Measurements from ENCODE around the gene KRTAP13-4.
A peak's percentile ranks its signal among the peaks of the same experiment; 100 is the strongest.

The KRTAP13-4 gene, protein sequence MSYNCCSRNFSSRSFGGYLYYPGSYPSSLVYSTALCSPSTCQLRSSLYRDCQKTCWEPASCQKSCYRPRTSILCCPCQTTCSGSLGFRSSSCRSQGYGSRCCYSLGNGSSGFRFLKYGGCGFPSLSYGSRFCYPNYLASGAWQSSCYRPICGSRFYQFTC

DNA sequence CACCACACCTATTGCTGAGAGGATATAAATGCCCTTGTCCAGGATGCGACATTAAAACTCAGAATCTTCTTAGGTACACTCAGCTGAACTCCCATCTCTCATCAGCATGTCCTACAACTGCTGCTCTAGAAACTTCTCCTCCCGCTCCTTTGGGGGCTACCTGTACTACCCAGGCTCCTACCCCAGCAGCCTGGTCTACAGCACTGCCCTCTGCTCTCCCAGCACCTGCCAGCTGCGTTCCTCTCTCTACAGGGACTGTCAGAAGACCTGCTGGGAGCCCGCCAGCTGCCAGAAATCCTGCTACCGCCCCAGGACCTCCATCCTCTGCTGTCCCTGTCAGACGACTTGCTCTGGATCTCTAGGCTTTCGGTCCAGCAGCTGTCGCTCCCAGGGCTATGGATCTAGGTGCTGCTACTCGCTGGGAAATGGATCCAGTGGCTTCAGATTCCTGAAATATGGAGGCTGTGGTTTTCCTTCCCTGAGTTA lies at the start of gene KRTAP13-4:
TSS of gene KRTAP13-4 (plus strand) at position 51 of the 486 bp plus-strand sequence. CDS start at position 107, 56 bp downstream.
- TF ChIP-seq SUZ12 (IDR thresholded peaks at IDR 0.05; ENCODE audit: extremely low read depth, insufficient read depth, insufficient read length): no peak
- no peak for TF ChIP-seq ZNF274 (IDR thresholded peaks at IDR 0.05; ENCODE audit: low read depth, low read length)
- TF ChIP-seq YY1 (IDR thresholded peaks at IDR 0.05; ENCODE audit: insufficient read depth, insufficient read length): no peak
- Histone ChIP-seq H3K4me3 (ENCODE audit: insufficient read length, low read depth) (no peak within 1 kb of the TSS), H3K9me3 (ENCODE audit: insufficient read depth, low read length) (no peaks in the 10 kb centered on the region; the same call in 1 of the 2 replicates), H3K4me1 (ENCODE audit: insufficient read depth, insufficient read length) (no peaks in the 10 kb centered on the region), H3K27me3 (ENCODE audit: insufficient read depth, insufficient read length) (no peaks in the 10 kb centered on the region), H3K36me3 (ENCODE audit: insufficient read depth, insufficient read length, low read length) (no peaks in the 10 kb centered on the region), H3K9ac (ENCODE audit: insufficient read length, low read depth) (no peak within 1 kb of the TSS)
- DNase-seq (ENCODE audit: low read depth, low spot score): no peak

DNA sequence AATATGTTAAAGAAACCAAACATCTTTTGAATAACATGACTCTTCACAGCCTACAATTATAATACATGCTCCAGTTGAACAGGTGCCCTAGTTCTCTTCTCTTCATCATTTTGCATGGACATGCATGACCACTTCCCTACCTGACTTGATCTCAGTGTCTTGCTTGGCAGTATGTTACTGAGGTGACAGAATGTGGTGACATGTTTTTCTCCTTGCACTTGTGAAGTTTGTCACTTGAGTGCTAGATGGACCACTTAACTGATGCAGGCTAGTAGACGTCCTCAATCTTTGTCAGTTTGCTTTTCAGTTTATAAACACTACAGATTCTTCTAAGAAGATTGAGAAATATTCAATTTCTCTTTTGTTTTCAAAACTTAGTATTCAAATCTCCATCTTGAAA lies 47.8 kb upstream of the KRTAP13-4 start:
- H3K27me3 ChIP-seq (ENCODE audit: insufficient read depth, insufficient read length): no peaks in the 10 kb centered on the region
- no peak for TF ChIP-seq ZNF274 (IDR thresholded peaks at IDR 0.05; ENCODE audit: low read depth, low read length)
- TF ChIP-seq SUZ12 (IDR thresholded peaks at IDR 0.05; ENCODE audit: extremely low read depth, insufficient read depth, insufficient read length): no peak
- no peak for TF ChIP-seq YY1 (IDR thresholded peaks at IDR 0.05; ENCODE audit: insufficient read depth, insufficient read length)
- no peak overlapping the region for H3K4me3 ChIP-seq (ENCODE audit: insufficient read length, low read depth)
- H3K9ac ChIP-seq (ENCODE audit: insufficient read length, low read depth): no peak overlapping the region
- DNase-seq (ENCODE audit: low read depth, low spot score): no peak
- H3K9me3 ChIP-seq (ENCODE audit: insufficient read depth, low read length): peaks cover 16% of the 10 kb centered on the region; the same call in 1 of the 2 replicates
- peaks cover 3% of the 10 kb centered on the region for H3K4me1 ChIP-seq (ENCODE audit: insufficient read depth, insufficient read length)
- H3K36me3 ChIP-seq (ENCODE audit: insufficient read depth, insufficient read length, low read length): no peaks in the 10 kb centered on the region

DNA sequence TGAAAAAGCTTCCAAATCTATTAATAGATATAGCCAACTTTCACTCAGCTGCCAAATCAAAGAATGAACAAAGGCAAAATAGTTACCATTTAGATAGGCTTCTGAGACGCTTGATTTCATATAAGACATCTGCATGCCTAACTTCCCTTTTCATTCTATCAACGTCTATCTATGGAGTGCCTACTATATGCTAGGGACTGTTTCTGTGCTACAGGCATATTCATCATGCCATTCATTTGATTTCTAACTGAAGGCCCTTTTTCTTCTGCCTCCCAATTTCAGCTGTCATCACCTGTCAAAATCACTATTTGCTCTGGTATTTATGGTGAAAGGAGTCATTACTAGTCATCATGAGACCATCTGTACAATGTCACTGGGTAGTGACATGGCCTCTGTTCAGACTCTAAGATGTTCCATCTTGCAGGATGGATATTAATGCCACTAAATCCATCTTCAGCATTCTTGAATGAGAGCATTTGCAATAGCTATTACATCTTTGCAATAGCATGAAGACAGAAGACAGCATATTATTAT lies 38.5 kb upstream of the KRTAP13-4 start:
- no peak overlapping the region for H3K4me3 ChIP-seq (ENCODE audit: insufficient read length, low read depth)
- TF ChIP-seq YY1 (IDR thresholded peaks at IDR 0.05; ENCODE audit: insufficient read depth, insufficient read length) (no peak), ZNF274 (IDR thresholded peaks at IDR 0.05; ENCODE audit: low read depth, low read length) (no peak), SUZ12 (IDR thresholded peaks at IDR 0.05; ENCODE audit: extremely low read depth, insufficient read depth, insufficient read length) (no peak)
- no peaks in the 10 kb centered on the region for H3K36me3 ChIP-seq (ENCODE audit: insufficient read depth, insufficient read length, low read length)
- H3K27me3 ChIP-seq (ENCODE audit: insufficient read depth, insufficient read length): no peaks in the 10 kb centered on the region
- H3K9ac ChIP-seq (ENCODE audit: insufficient read length, low read depth): no peak overlapping the region
- no peaks in the 10 kb centered on the region for H3K4me1 ChIP-seq (ENCODE audit: insufficient read depth, insufficient read length)
- DNase-seq (ENCODE audit: low read depth, low spot score): no peak
- H3K9me3 ChIP-seq (ENCODE audit: insufficient read depth, low read length): peaks cover 6% of the 10 kb centered on the region; the same call in 1 of the 2 replicates

DNA sequence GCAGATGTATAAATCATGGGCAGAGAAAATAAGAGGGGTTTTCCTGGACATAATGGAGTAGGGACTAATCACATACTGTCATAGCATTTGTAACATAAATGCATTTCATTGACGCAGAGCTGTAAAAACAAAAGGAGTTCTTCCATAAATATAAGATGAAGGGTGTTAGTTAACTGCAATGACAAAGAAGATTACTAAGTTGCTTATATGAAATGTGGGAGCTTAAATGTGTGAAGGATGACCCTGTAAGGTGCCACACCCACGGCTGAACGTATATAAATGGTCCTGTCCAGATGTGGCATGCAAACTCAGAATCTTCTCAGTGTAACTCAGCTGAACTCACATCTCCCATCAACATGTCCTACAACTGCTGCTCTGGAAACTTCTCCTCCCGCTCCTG lies 34.3 kb upstream of the KRTAP13-4 start, which contains the start of gene KRTAP13-1:
TSS of gene KRTAP13-1 (plus strand) at position 301 of the 400 bp plus-strand sequence. CDS start at position 357, 56 bp downstream.
- TF ChIP-seq ZNF274 (IDR thresholded peaks at IDR 0.05; ENCODE audit: low read depth, low read length): no peak
- TF ChIP-seq YY1 (IDR thresholded peaks at IDR 0.05; ENCODE audit: insufficient read depth, insufficient read length): no peak
- TF ChIP-seq SUZ12 (IDR thresholded peaks at IDR 0.05; ENCODE audit: extremely low read depth, insufficient read depth, insufficient read length): no peak
- Histone ChIP-seq H3K9ac (ENCODE audit: insufficient read length, low read depth) (no peak within 1 kb of the TSS), H3K4me1 (ENCODE audit: insufficient read depth, insufficient read length) (no peaks in the 10 kb centered on the region), H3K27me3 (ENCODE audit: insufficient read depth, insufficient read length) (no peaks in the 10 kb centered on the region), H3K4me3 (ENCODE audit: insufficient read length, low read depth) (no peak within 1 kb of the TSS), H3K36me3 (ENCODE audit: insufficient read depth, insufficient read length, low read length) (no peaks in the 10 kb centered on the region), H3K9me3 (ENCODE audit: insufficient read depth, low read length) (peaks cover 3% of the 10 kb centered on the region; the same call in 1 of the 2 replicates)
- no peak for DNase-seq (ENCODE audit: low read depth, low spot score)

DNA sequence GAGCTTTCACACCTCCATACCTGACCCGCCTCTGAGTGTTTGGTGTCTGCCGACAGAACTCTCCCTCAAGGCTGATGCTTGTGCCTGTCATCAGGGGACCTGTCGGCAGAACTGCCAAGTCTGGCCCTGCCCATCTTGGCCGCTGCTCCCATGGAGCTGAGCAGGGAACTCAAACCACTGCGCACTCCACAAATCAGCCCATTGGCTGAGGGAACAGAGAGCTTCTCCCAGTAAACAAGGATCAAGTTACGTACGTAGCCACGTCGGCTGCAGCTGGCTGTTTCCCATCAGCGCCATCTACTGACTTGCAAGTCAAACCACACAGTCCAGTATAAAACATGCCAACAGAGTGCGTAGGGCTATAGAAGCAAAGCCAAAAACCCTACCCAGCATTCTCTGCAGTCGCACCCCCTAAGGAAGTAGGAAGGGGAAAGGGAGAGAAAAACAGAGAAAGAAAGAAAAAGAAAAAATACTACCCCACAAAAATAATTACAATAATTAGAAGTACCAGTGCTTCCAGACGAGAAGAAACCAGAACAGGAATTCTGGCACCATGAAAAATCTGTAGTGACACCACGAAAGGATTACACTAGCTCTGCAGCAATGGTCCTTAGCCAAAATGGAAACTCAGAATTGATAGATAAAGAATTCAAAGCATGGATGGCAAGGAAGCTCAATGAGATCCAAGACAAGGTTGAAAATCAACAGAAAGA lies 21.1 kb upstream of the KRTAP13-4 start:
- TF ChIP-seq ZNF274 (IDR thresholded peaks at IDR 0.05; ENCODE audit: low read depth, low read length) (no peak), SUZ12 (IDR thresholded peaks at IDR 0.05; ENCODE audit: extremely low read depth, insufficient read depth, insufficient read length) (no peak), YY1 (IDR thresholded peaks at IDR 0.05; ENCODE audit: insufficient read depth, insufficient read length) (no peak)
- Histone ChIP-seq H3K27me3 (ENCODE audit: insufficient read depth, insufficient read length) (no peaks in the 10 kb centered on the region), H3K36me3 (ENCODE audit: insufficient read depth, insufficient read length, low read length) (no peaks in the 10 kb centered on the region), H3K9me3 (ENCODE audit: insufficient read depth, low read length) (peaks cover 3% of the 10 kb centered on the region; the same call in 1 of the 2 replicates), H3K4me1 (ENCODE audit: insufficient read depth, insufficient read length) (no peaks in the 10 kb centered on the region), H3K4me3 (ENCODE audit: insufficient read length, low read depth) (no peak overlapping the region), H3K9ac (ENCODE audit: insufficient read length, low read depth) (no peak overlapping the region)
- DNase-seq (ENCODE audit: low read depth, low spot score): peak; percentile 94

DNA sequence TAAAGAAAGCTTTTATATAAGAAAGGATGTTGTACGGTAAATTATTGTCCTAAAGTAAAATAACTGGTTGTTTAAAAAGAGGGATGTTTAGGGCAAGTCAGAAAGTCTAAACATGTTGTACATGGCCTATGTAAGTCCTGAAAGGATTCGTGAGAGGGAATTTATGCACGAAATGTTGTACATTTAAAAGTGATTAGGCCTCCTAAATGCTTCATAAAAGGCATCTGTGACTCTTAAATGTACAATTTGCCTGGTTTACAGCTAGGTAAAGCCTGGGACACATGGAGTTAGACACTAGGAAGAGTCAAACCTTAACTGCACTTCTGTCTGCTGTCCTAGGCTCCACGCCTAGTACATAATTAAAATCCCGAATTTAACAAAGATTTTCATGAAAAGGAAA lies 14.0 kb upstream of the KRTAP13-4 start:
- Histone ChIP-seq H3K9ac (ENCODE audit: insufficient read length, low read depth) (no peak overlapping the region), H3K4me1 (ENCODE audit: insufficient read depth, insufficient read length) (no peaks in the 10 kb centered on the region), H3K36me3 (ENCODE audit: insufficient read depth, insufficient read length, low read length) (no peaks in the 10 kb centered on the region), H3K27me3 (ENCODE audit: insufficient read depth, insufficient read length) (no peaks in the 10 kb centered on the region), H3K4me3 (ENCODE audit: insufficient read length, low read depth) (no peak overlapping the region), H3K9me3 (ENCODE audit: insufficient read depth, low read length) (peaks cover 18% of the 10 kb centered on the region)
- no peak for DNase-seq (ENCODE audit: low read depth, low spot score)
- TF ChIP-seq SUZ12 (IDR thresholded peaks at IDR 0.05; ENCODE audit: extremely low read depth, insufficient read depth, insufficient read length) (no peak), ZNF274 (IDR thresholded peaks at IDR 0.05; ENCODE audit: low read depth, low read length) (no peak), YY1 (IDR thresholded peaks at IDR 0.05; ENCODE audit: insufficient read depth, insufficient read length) (no peak)

DNA sequence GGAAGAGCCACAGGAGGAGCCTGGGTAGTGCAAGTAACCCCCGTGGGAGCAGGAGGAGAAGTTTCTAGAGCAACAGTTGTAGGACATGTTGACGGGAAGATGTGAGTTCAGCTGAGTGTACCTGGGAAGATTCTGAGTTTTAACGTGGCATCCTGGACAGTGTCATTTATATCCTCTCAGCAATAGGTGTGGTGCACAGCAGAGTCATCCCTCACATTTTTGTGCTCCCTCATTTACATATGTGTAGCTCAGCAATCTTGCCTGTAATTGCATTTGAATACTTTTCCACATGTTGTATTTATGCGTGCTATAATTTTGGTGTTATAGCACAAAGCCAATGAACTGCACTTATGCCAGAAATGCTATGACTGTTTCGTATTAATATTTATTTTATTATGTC lies 4.2 kb upstream of the KRTAP13-4 start, which contains the start of gene KRTAP13-3:
TSS of gene KRTAP13-3 (minus strand) at position 101 of the 400 bp plus-strand sequence. CDS start at position 87, 14 bp downstream.
- TF ChIP-seq SUZ12 (IDR thresholded peaks at IDR 0.05; ENCODE audit: extremely low read depth, insufficient read depth, insufficient read length): no peak
- TF ChIP-seq YY1 (IDR thresholded peaks at IDR 0.05; ENCODE audit: insufficient read depth, insufficient read length): no peak
- no peak for TF ChIP-seq ZNF274 (IDR thresholded peaks at IDR 0.05; ENCODE audit: low read depth, low read length)
- Histone ChIP-seq H3K4me3 (ENCODE audit: insufficient read length, low read depth) (no peak within 1 kb of the TSS), H3K36me3 (ENCODE audit: insufficient read depth, insufficient read length, low read length) (no peaks in the 10 kb centered on the region)

More for the DNA sequence above, 4.2 kb upstream of the KRTAP13-4 start, which contains the start of gene KRTAP13-3:
- Histone ChIP-seq H3K4me1 (ENCODE audit: insufficient read depth, insufficient read length) (no peaks in the 10 kb centered on the region), H3K9me3 (ENCODE audit: insufficient read depth, low read length) (no peaks in the 10 kb centered on the region; the same call in 1 of the 2 replicates), H3K27me3 (ENCODE audit: insufficient read depth, insufficient read length) (no peaks in the 10 kb centered on the region), H3K9ac (ENCODE audit: insufficient read length, low read depth) (no peak within 1 kb of the TSS)
- no peak for DNase-seq (ENCODE audit: low read depth, low spot score)
